ENCODE measurements around the gene ACBD3. TPM values are rescaled to one million over a fixed set of nuclear protein-coding genes. Genes with fewer than 3 reads are reported as not detected.
"Not testable (repeated sequence)": the region's sequence is repeated elsewhere in the genome, so short reads cannot be mapped to it uniquely, and the experiment has no call there.

ACBD3 gene
- total RNA-seq, 1 donor from 2014 or later, result 41.3 TPM

DNA sequence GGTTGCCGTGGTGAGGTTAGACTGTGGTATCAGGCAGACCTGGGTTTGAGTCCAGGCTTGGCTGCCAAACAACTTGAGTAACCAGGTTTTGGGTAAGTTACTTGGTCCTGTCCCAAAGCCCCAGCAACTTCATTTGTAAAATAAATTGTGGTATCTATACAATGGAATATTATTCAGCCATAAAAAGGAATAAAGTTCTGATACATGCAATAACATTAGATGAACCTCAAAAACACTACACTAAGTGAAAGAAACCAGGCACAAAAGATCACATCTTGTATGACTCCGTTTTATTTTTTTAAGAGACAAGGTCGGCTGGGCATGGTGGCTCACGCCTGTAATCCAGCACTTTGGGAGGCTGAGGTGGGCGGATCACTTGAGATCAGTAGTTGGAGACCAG is 20.5 kb upstream of the ACBD3 start:
- no peak overlapping the region for H3K27ac ChIP-seq
- TF ChIP-seq CTCF (IDR thresholded peaks at IDR 0.05), result no peak
- no peak overlapping the region for H3K4me3 ChIP-seq
- H3K9me3 ChIP-seq, result no peaks in the 10 kb centered on the region
- no peaks in the 10 kb centered on the region for H3K36me3 ChIP-seq
- DNase-seq (no peak), ATAC-seq (no peak)
- H3K27me3 ChIP-seq (ENCODE audit: low read depth), result no peaks in the 10 kb centered on the region
- intact Hi-C loops (cut with DNase I), result no loop called here
- H3K4me1 ChIP-seq, result no peaks in the 10 kb centered on the region

GRCh38 chr1:226204198-226204597 is 17.7 kb upstream of the ACBD3 start:
- no peak for TF ChIP-seq CTCF (IDR thresholded peaks at IDR 0.05)
- no peak for ATAC-seq
- Histone ChIP-seq H3K4me3 (no peak overlapping the region), H3K36me3 (no peaks in the 10 kb centered on the region), H3K27ac (no peak overlapping the region), H3K27me3 (ENCODE audit: low read depth) (no peaks in the 10 kb centered on the region), H3K9me3 (no peaks in the 10 kb centered on the region), H3K4me1 (no peaks in the 10 kb centered on the region)
- intact Hi-C loops (cut with DNase I), result no loop called here
- DNase-seq, result no peak

- no peak for ATAC-seq
- intact Hi-C loops (cut with DNase I), result no loop called here
- no peak overlapping the region for H3K27ac ChIP-seq
- no peaks in the 10 kb centered on the region for H3K4me1 ChIP-seq
- no peak overlapping the region for H3K4me3 ChIP-seq
- no peak for TF ChIP-seq CTCF (IDR thresholded peaks at IDR 0.05)
- no peaks in the 10 kb centered on the region for H3K27me3 ChIP-seq (ENCODE audit: low read depth)
- no peaks in the 10 kb centered on the region for H3K9me3 ChIP-seq
- DNase-seq, result no peak
- no peaks in the 10 kb centered on the region for H3K36me3 ChIP-seq
Measured at GRCh38 chr1:226203655-226204054, 17.1 kb upstream of the ACBD3 start.

DNA sequence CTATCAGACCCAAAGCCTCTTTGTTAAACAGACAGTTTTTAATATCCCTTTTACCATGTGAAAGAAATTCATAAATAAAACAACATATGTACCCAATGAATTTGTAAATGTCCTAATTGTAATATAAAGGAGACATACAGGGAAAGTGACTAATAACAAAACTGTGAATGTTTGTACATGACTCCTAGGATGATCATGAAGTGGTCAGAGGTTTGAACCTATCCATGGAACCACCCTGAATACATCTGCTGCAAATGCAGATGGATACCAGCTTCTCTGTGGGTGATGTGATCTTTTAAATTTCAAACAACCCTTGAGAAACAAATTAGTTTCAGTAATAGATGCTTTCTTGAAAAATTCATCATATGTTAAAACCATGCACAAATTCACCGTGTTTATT is 16.7 kb upstream of the ACBD3 start:
- Histone ChIP-seq H3K36me3 (no peaks in the 10 kb centered on the region), H3K27me3 (ENCODE audit: low read depth) (no peaks in the 10 kb centered on the region), H3K4me3 (no peak overlapping the region), H3K4me1 (no peaks in the 10 kb centered on the region), H3K9me3 (no peaks in the 10 kb centered on the region), H3K27ac (no peak overlapping the region)
- ATAC-seq (no peak), DNase-seq (no peak)
- no peak for TF ChIP-seq CTCF (IDR thresholded peaks at IDR 0.05)
- intact Hi-C loops (cut with DNase I), result no loop called here

- intact Hi-C loops (cut with DNase I); H3K27ac ChIP-seq; ATAC-seq: not testable (repeated sequence)
Measured at GRCh38 chr1:226202666-226203065, 16.1 kb upstream of the ACBD3 start.

DNA sequence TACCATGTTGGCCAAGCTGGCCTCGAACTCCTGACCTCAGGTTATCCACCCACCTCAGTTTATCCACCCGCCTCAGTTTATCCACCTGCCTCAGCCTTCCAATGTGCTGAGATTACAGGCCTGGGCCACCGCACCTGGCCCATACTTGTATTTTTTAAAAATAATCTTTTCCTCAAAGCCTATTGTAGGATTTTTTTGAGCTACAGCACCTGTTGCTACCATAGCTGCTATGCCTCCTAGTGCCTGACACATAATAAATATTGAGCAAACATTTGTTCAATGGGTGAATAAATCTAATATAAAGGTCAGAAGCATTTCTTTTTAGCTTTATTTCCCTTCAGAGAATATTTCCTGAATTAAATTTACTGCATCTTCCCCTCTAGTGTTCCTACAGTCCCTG is 15.7 kb upstream of the ACBD3 start:
- H3K4me3 ChIP-seq, result no peak overlapping the region
- no peaks in the 10 kb centered on the region for H3K4me1 ChIP-seq
- intact Hi-C loops (cut with DNase I), result no loop called here
- ATAC-seq, result no peak
- DNase-seq, result no peak
- H3K36me3 ChIP-seq, result no peaks in the 10 kb centered on the region
- no peaks in the 10 kb centered on the region for H3K9me3 ChIP-seq
- TF ChIP-seq CTCF (IDR thresholded peaks at IDR 0.05), result no peak
- no peak overlapping the region for H3K27ac ChIP-seq
- H3K27me3 ChIP-seq (ENCODE audit: low read depth), result no peaks in the 10 kb centered on the region

More at GRCh38 chr1:226202666-226203065, 16.1 kb upstream of the ACBD3 start:
- not testable (repeated sequence) for H3K27me3 ChIP-seq (ENCODE audit: low read depth); H3K4me3 ChIP-seq; H3K9me3 ChIP-seq; H3K36me3 ChIP-seq; DNase-seq; H3K4me1 ChIP-seq

Measured in lower lobe of right lung (tissue), 2 donors.